Activated T-helper 1 cell treated with anti-CD3 and anti-CD28 coated beads, Interleukin-2, amount 50 U/mL, for 16 hours (primary cell): ENCODE measurements around the gene EPB41L3.
"Not testable (repeated sequence)": the region's sequence is repeated elsewhere in the genome, so short reads cannot be mapped to it uniquely, and the experiment has no call there.

Experiments
- DNase-seq, 2 donors: peaks; one replicate each; pipeline ENCODE4 v3.0.0-alpha.2; 2020; ENCODE audit warnings: low read depth in 1 of 2, low spot score in 1 of 2

The EPB41L3 gene

GRCh38 chr18:5532066-5532465, 11.7 kb downstream of the EPB41L3 start:
- DNase-seq = no peak

DNA sequence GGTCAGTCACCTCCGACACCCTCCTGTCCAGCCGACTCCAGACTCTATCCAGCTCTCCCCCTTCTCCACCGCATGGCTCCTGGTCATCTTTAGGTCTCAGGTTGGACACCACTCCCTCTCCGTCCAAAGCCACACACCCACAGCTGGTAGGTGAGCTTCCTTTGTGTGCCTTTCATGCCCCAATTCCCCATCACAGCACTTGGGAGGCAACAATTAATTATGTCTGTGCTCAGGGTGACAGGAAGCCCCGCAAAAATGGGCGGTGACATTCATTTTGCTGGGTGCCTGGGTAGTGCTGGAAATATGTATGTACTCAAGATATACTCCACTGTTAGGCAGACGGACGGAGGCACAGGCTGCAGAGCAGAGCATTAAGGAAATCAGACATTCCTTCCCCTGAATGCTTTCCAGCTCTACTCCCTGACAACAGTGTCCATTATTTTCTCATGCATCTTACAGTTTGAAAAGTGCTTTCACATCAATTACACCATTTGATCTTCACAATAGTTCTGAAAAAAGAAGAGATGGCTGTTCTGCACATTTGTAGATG, 13.1 kb downstream of the EPB41L3 start:
- DNase-seq = no peak

DNA sequence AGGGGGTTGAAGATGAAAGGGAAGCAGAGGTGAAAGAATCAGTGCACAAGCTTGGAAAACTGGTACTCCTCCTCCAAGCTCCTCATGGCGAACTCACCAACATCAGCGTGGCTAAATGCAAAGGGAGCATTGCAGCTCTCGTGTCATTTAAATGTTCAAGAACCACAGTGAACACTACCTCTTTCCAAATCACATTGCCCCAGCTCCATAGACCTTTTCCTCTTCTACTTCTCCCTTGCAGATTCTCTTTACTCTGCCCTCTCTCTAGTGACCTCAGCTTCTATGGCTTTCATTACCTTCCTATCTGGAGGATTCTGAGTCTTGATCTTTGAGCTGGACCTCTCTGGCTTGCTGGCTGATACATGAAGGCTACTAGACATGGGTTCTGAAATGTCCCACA, 14.3 kb downstream of the EPB41L3 start:
- no peak for DNase-seq

DNA sequence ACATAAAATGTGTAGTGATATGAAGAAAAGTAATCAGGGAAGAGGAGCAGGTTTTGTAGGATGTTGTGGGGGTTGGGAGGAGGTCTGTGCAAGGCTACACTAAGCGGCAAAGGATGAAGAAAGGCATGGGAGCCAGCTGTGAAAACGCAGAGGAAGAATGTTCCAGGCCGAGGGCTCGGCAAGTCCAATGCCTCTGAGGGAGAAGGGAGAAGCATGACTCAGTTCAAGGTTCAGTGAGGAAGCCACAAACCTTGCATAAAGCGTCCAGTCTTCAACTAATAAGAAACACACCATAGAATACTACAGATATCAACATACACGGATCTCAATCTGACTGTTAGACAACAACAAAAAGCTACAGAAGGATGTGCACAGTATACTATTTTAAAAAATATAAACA, 16.2 kb downstream of the EPB41L3 start:
- DNase-seq = no peak

DNA sequence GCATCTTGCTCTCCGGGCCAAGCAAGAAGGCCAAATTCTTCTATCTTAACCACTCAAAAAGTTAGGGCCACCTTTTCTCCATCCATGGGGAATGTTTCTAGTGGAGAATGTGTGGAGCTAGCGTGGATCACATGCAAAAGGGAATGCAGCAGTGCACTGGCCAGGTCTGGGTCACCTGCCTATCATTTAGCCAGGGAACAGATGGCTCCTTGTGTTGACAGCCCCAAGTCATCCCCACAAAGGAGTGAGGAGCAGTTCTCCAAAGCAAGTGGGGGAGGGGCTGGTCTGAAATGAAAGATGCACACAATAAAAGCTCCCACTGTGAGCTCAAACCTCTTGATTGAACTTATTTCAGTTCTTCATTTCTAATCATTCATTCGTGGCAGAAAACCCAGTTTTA, 19.1 kb downstream of the EPB41L3 start:
- no peak for DNase-seq

DNA sequence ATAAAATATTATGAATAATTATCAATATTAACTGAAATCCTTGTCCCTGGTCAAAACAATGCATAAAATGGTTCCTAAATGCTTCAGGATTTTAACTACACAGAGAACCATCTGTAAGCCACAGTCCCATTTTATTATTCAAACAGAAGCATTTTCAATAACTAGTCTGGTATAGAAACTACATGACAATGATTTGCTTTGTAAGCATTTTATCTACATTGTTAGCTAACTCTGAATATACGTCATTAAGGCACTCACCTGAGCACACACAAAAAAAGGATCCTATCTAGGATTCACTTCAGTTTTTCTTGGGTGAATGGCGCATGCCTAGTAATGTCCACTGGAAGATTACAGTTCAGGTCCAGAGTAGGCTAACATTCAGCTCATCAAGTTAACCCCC, 22.8 kb downstream of the EPB41L3 start:
- no peak for DNase-seq

DNA sequence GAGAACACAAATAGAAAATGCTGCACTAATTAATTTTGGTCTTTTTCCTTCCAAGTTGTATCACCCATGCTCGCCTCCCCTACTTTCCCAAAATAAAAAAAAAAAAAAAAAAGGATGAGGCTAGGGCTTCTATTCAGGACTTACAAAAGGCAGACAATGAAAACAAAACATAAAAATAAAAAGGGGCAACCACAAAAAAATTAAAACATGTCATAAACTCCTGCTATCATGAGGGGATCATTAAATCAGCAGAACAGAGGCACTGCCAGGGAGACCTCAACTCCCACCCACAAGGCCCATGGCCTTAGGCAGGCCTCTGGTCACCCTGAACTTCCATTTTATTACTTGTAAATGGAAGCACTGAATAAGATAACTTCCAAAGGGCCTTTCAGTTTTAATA, 23.3 kb downstream of the EPB41L3 start:
- DNase-seq = no peak

- no peak for DNase-seq
Observed at GRCh38 chr18:5519448-5520298, 24.1 kb downstream of the EPB41L3 start.

- DNase-seq = no peak
Observed at GRCh38 chr18:5518899-5519371, 24.9 kb downstream of the EPB41L3 start.

DNA sequence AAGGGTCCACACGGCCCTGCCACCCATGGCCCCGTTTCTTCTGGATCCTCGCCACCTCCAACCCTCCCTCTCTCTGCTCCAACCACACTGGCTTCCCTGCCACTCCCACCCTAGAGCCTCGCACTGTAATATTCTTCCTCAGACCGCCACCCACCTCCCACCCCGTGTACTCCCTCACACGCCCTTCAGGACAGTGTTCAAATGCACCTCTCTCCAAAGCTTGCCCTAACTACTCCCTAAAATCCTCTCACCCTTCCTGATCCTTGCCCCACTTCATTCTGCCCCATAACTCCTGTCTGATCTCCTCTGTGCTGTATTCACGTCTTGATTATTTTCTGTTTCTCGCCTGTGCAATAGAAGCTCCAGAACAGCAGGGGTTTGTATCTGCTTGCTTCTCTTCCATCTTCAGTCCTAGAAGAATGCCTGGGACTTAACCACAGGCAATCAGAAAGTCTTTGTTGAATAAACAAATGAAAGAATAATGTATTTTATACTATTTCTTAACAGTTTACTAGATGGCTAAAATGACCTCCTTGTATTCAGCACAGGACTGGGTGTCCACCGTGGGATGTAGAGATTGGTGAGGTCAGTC, 25.5 kb downstream of the EPB41L3 start:
- no peak for DNase-seq

- no peak for DNase-seq
Observed at GRCh38 chr18:5516841-5517240, 27.0 kb downstream of the EPB41L3 start.

DNA sequence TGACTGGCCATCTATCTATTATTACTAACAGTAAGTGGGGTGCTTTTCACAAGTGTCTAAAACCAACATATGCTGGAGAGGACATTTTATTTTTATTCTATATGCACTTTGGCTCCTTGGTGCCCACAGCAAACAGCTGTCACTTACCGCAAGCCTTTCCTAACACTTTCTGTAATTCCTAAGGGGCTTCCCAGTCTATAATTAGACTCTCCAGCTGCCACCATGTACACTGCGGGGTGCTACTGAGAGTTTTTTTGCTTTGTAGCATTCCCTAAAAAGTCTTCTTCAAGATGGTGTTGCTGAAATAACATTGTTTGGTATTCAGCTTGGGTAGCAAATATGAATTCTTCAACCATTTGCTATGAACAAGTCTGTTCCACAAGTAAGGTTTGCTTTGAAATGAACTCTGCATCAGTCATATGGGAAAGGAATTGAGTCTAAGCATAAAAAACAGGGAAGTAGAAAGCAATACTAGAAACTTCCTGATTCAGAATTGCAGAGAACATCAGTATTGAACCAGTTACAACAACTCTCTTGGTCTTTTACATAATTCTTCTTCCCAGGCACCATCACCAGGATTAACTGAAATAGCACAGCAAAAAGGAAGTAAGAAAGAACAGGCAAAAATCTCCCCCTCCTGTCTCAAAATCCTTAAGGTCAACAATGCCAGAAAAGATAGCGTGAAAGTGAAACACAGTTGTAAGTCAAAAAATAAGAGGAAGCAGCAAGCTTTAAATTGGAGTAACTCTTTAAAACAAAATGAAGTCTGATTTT, 28.6 kb downstream of the EPB41L3 start:
- no peak for DNase-seq

- DNase-seq = no peak
Observed at GRCh38 chr18:5513947-5514346, 29.9 kb downstream of the EPB41L3 start.

- no peak for DNase-seq
Observed at GRCh38 chr18:5512176-5512575, 31.6 kb downstream of the EPB41L3 start.

DNA sequence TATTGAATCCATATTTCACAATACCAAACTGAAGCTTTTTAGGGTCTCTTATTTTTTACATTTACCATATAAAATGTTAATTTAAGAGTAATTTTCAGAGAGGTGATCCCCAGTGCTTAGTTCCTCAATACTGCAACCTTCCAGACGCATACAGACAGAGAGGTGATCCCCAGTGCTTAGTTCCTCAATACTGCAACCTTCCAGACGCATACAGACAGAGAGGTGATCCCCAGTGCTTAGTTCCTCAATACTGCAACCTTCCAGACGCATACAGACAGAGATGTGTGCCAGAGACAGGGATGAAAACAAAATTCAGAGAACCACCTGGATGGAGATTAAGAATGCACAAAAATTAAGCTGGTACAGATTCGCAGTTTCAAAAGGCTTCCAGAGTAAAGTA, 32.3 kb downstream of the EPB41L3 start:
- DNase-seq = not testable (repeated sequence)

DNA sequence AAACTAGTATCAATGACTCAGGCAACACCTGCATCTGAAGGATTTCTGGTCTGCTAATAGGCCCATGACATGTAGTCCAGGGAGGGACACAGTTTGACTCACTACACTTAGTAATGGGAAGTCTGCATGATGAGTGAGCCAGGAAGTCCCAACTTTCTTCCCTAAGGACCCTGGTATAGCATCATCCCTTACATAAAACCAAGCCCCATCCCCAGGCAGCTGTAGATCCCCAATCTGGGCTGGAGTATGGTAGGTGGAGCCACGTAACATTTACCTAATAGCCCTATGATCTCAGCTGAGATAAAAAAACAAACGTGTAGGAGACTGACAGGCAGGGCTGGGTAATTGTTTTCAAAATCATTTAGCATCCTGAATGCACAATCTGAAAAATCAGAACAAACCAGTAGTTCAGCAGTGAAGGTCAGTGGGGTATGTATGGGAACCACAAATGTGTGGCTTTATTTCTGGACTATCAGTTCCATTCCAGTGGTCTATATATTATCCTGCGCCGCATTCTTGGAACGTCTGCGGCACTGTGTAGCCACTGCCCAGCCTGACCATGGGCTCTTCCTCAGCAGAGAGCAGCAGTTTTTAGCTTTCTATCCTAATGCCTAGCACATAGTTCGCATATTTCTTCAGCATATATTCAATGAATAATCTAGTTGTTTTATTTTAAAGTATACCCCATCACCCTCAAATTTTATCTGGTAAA, 33.5 kb downstream of the EPB41L3 start:
- no peak for DNase-seq

- DNase-seq = no peak
Observed at GRCh38 chr18:5508821-5509220, 35.0 kb downstream of the EPB41L3 start.

DNA sequence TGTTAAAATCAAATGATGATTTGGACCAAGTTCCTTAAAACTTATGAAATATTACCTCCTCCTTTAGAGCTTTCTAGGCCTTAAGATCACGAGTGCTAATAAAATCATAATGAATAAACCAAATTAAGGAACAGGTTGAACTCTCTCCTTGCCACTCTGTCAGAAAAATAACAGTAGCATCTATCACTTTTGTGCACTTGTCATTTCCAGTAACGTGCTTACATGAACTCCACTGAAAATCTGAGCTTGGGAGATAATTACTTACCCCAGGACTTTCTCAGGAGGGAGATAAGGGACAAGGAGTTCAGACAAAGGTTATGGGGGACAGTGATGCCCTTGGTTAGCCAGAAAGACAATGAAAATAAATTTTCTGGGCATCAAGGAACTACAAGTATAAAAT, 36.0 kb downstream of the EPB41L3 start:
- no peak for DNase-seq

GRCh38 chr18:5506174-5506573, 37.6 kb downstream of the EPB41L3 start:
- no peak for DNase-seq

DNA sequence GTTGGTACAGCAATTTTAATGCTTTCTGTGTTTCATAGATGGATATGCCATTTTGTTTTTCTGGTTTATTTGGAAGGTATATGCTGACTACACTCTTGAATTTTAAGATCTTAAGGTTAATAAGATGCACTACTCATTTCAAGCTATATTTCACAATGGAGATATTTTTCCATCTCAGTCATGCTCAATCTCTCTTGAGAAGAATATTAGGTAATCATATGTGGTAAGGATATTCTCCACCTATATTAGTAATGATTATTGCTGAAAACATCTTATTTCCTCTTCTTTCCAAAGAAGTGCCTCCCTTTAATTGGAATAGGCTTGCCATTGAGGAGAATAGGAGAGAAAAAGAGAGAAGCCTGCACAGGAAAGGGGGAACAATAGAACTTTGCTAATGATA, 40.1 kb downstream of the EPB41L3 start:
- DNase-seq = no peak
